ENCODE results near the gene TMEM151A.

- no peak for TF ChIP-seq CTCF (IDR thresholded peaks at IDR 0.05 in 4 of 5, conservative IDR thresholded peaks at IDR 0.05 in 1 of 5)
- no peak for TF ChIP-seq POLR2A (IDR thresholded peaks at IDR 0.05)
Observed at GRCh38 chr11:66263231-66263630, 28.5 kb upstream of the TMEM151A start.

Data from gastrocnemius medialis (tissue), 4 donors.